ENCODE results near the gene RAB10.
"Not testable (repeated sequence)": the region's sequence is repeated elsewhere in the genome, so short reads cannot be mapped to it uniquely, and the experiment has no call there.

RAB10 gene

GRCh38 chr2:26013668-26014067 is 20.2 kb upstream of the RAB10 start:
- in situ Hi-C loops (cut with MboI; ENCODE audit: low sequenced_read_pairs), result no loop called here

DNA sequence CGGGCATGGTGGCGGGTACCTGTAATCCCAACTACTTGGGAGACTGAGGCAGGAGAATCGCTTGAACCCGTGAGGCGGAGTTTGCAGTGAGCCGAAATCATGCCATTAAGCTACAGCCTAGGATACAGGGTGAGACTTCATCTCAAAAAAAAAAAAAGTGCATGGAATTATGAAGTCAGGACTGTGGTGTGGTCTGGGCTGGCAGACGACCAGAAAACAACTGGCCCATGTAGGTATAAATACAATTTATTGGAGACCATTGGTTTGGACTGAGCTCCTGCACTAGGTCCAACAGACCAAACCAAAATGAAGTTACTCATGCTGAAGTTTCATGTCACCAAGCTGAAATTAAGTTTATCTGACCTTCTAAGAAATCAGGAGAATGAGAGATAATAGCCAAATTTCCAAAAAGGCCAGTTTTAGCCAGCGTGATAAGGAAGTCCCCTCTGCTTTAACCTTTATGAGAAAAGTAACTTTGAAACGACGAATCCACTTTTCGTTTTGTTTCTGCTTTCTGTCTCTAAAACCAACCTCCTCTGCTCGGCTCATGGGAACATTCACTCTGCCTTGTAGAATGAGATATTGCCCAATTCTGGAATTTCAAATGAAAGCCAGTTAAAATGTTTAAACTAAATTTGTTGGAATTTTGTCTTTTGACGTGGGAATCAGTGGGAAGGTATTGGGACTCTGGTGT is 17.7 kb upstream of the RAB10 start:
- in situ Hi-C loops (cut with MboI; ENCODE audit: low sequenced_read_pairs), result no loop called here

DNA sequence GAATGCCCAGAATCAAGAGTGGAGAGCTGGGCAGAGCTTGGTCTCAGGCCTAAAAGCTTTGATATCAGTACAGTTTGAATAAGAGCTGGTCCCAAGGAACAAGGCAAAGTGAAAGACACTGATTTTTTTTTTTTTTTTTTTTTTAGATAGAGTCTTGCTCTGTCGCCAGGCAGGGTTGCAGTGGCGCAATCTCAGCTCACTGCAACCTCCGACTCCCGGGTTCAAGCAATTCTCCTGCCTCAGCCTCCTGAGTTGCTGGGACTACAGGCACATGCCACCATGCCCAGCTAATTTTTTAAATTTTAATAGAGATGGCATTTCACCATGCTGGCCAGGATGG is 17.2 kb upstream of the RAB10 start:
- in situ Hi-C loops (cut with MboI; ENCODE audit: low sequenced_read_pairs), result not testable (repeated sequence)

GRCh38 chr2:26017464-26018183 is 16.3 kb upstream of the RAB10 start:
- in situ Hi-C loops (cut with MboI; ENCODE audit: low sequenced_read_pairs), result no loop called here

DNA sequence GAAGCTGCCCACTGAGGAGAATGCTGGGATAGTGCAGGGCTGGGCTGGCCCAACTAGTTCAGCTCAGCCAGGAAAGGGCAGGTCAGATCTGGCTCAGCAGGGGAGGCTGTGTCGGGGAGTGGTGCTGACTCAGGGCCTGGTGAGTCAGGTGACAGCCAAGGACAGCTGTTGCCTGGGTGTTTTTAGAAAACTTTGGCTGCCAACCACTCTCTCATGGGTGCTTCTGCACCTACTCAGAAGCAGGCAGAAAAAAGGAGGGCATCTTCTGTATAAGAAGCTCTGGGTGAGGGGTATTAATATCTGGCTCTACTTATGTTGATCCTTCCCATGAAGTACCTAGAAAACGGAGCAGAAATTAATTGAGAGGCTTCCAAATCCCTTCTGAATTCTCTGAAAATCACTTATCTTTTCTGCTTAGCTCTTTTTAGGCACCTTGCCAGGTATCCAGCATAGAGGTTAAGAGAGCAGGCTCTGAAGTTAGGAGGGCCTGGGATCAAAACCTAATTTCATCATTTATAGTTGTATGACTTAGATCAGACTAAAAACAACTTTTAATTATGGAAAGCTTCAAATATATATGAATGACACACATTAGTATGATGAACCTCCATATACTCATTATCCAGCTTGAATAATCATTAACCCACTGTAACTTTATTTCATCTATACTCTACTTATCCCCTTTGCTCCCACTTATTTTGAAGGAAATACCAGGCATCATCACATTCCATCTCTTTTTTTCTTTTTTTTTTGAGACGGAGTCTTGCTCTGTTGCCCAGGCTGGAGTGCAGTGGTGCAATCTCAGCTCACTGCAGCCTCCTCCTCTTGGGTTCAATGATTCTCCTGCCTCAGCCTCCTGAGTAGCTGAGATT is 15.5 kb upstream of the RAB10 start:
- in situ Hi-C loops (cut with MboI; ENCODE audit: low sequenced_read_pairs), result no loop called here

DNA sequence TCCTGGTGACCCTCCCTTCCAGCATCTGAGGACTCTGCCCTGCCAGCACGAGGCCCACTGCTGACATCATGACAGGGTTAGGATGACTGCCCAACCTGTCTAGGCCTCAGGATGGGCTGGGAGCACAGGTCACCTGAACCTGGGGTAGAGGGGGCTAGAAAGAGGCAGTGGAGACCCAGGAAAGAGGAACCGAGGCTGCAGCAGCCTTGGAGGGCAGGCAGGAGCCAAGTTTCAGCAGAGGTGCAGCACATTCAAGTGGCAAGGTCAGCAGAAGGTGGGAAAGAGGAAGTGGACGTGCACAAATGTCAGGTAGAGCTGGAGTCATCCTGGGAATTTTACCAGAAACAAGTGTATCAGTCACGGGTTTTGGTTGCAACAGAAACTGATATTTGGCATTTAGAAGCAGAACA is 13.6 kb upstream of the RAB10 start:
- in situ Hi-C loops (cut with MboI; ENCODE audit: low sequenced_read_pairs), result no loop called here

DNA sequence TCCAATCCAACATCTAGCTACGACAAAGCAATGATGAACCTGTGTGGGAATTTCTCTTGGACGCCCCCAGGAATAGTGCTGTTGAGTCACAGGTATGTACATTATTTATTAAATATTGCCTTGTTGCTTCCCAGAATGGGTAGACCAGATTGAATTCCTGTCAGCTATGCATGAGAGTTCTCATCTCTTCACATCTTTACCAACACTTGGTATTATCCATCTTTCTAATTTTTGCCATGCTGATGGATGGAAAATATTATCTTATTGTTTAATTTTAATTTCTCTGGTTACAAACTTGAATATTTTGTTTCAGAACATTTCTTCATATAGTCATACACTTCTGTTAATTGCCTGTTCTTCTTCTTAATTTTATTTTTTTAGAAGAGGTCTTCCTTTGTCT is 9.6 kb upstream of the RAB10 start:
- in situ Hi-C loops (cut with MboI; ENCODE audit: low sequenced_read_pairs), result no loop called here

GRCh38 chr2:26025509-26025908 is 8.4 kb upstream of the RAB10 start:
- in situ Hi-C loops (cut with MboI; ENCODE audit: low sequenced_read_pairs), result no loop called here

DNA sequence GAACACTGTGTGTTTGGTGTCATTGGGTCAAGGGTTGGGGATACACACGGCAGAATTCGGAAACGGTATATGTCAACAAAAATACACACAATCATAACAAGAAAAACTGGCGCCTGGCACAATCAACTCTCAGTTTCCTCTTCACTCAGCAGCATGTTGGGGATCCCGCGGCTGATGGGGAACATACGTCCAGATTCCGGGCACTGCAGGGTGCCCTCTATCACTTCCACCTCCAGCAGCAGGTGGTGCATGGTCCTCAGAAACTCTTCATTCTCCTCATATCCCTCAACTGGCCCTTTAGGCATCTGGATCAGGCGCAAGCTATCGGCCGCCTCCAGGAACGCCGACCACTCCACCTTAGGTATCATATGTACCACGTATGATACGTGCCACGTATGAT is 5.8 kb upstream of the RAB10 start:
- in situ Hi-C loops (cut with MboI; ENCODE audit: low sequenced_read_pairs), result not testable (repeated sequence)

- in situ Hi-C loops (cut with MboI; ENCODE audit: low sequenced_read_pairs), result not testable (repeated sequence)
These were observed 1.2 kb upstream of the RAB10 start for GRCh38 chr2:26032586-26033269.

GRCh38 chr2:26033270-26033817 is 540 bp upstream of the RAB10 start:
- in situ Hi-C loops (cut with MboI; ENCODE audit: low sequenced_read_pairs), result no loop called here

DNA sequence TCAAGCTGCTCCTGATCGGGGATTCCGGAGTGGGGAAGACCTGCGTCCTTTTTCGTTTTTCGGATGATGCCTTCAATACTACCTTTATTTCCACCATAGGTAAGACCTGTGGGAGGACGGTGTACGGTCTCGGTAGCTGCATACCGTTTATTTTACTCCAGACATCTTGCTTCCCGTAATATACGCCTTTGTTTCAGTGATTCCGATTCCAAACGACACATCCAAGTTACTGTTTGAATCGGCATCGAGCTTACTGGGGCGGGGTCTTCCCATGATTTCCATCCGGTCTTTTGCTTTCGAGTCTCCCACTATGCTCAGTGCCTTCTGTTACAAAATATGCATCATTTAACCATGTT is 731 bp downstream of the RAB10 start:
- in situ Hi-C loops (cut with MboI; ENCODE audit: low sequenced_read_pairs), result no loop called here

DNA sequence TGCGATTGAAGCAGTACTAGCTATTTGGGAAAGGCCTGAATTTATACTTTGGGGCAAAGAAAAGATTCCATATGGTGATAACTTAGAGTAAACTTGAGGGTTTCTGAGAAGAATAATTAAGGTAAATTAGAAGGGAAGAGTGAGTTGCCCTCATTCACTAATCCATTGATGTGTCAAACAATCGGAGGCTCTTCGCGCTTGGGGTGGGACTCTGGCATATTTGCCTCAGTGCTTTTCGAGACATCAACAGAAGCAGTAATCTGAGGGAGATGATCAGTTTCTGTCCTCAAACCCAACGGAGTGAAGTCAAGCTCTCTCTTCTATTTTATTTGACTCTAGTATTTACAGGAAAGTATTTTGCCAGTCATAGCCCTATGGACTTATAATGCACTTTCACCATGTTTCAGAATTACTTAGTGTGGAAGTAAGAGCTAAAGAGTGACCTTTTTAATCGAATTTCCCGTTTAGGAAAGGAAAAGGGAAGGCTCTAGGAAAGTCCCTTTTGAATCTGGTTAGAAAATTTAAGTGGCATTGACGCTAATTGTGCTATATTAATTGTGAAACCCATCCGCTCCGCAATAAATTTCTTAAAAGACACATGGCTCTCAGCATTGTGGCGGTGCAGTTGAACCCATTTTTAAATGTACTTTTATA is 1.3 kb downstream of the RAB10 start:
- in situ Hi-C loops (cut with MboI; ENCODE audit: low sequenced_read_pairs), result no loop called here

DNA sequence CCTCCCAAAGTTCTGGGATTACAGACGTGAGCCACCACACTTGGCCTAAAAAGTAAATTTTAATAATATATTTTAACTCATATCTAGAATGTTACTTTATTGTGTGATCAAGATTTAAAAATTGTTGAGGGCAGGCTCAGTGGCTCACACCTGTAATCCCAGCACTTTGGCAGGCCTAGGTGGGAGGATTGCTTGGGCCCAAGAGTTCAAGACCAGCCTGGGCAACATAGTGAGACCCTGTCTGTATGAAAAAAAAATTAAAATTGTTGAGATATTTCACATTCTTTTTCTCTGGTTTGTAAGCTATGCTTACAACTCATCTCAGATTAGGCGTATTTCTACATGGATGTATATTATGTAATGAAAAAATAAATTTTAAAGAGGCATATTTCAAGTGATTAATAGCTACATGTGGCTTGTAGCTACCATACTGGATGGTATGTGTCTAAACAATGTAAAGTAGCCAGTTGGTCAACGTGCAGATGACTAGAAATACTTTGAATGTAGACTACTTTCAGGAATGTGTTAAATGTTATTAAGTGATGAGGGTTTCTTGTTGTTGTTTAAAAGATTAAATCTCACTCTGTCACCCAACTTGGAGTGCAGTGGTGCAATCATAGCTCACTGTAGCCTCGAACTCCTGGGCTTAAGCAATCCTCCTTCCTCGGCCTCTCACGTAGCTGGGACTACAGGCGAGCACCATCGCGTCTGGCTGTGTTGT is 5.9 kb downstream of the RAB10 start:
- in situ Hi-C loops (cut with MboI; ENCODE audit: low sequenced_read_pairs), result no loop called here

- in situ Hi-C loops (cut with MboI; ENCODE audit: low sequenced_read_pairs), result no loop called here
These were observed 9.2 kb downstream of the RAB10 start for GRCh38 chr2:26043109-26043508.

GRCh38 chr2:26043862-26044696 is 10.2 kb downstream of the RAB10 start:
- in situ Hi-C loops (cut with MboI; ENCODE audit: low sequenced_read_pairs), result no loop called here

- in situ Hi-C loops (cut with MboI; ENCODE audit: low sequenced_read_pairs), result no loop called here
These were observed 14.9 kb downstream of the RAB10 start for GRCh38 chr2:26048791-26049190.

DNA sequence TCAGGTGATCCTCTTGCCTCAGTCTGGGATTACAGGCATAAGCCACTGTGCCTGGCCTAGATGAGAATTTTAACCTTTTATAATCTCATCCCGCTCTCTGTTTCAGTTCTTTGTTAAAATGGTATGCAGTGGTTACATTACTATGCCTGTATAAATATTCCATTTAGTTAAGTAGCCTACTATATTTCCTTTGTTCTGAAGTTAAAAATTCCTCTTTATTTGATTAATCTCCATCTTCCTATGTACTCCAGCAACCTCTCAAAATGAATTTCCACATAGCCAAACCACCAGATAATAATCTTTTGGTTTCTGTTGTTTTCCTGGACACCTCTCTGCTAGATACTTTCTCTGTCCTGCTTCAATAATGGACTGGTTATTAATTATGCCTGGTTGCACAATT is 15.8 kb downstream of the RAB10 start:
- in situ Hi-C loops (cut with MboI; ENCODE audit: low sequenced_read_pairs), result no loop called here

- in situ Hi-C loops (cut with MboI; ENCODE audit: low sequenced_read_pairs), result no loop called here
These were observed 18.9 kb downstream of the RAB10 start for GRCh38 chr2:26052740-26053139.
